Thymus (tissue), 11 donors: ENCODE results near the gene GNA14. TPM values are rescaled to one million over a fixed set of nuclear protein-coding genes. Genes with fewer than 3 reads are reported as not detected.

Source experiments
- DNase-seq, 9 donors: peaks; one replicate each; pipeline ENCODE4 v3.0.0-alpha.2; 2013; ENCODE audit warnings: low spot score in 9 of 9, low read depth in 6 of 9, missing footprints in 1 of 9
- H3K27ac ChIP-seq, 2 donors: one replicate each; pipeline ENCODE4 v1.5.1; 2013; ENCODE audit warnings: control low read depth in 1 of 2, low read depth in 1 of 2, low read length in 1 of 2, mild to moderate bottlenecking in 1 of 2, moderate library complexity in 1 of 2
- H3K27me3 ChIP-seq, 2 donors: one replicate each; pipeline ENCODE4 v1.5.1; 2013; ENCODE audit warnings: low read length in 1 of 2; ENCODE audit not compliant: control insufficient read depth in 2 of 2, insufficient read depth in 1 of 2
- H3K36me3 ChIP-seq, 2 donors: one replicate each; pipeline ENCODE4 v1.5.1; 2013; ENCODE audit warnings: low read length in 1 of 2, mild to moderate bottlenecking in 1 of 2, moderate library complexity in 1 of 2; ENCODE audit not compliant: control insufficient read depth in 2 of 2, insufficient read depth in 2 of 2
- H3K4me1 ChIP-seq, 2 donors: one replicate each; pipeline ENCODE4 v1.5.1; 2013; ENCODE audit warnings: low read length in 2 of 2; ENCODE audit not compliant: control insufficient read depth in 2 of 2, insufficient read depth in 2 of 2
- H3K4me3 ChIP-seq, 2 donors: one replicate each; pipeline ENCODE4 v1.5.1; 2013; ENCODE audit warnings: low read length in 2 of 2, control low read depth in 1 of 2, mild to moderate bottlenecking in 1 of 2
- H3K9me3 ChIP-seq, 2 donors: one replicate each; pipeline ENCODE4 v1.5.1; 2013; ENCODE audit warnings: low read length in 1 of 2, mild to moderate bottlenecking in 1 of 2; ENCODE audit not compliant: control insufficient read depth in 2 of 2, insufficient read depth in 1 of 2
- whole genome bisulfite sequencing: extraction: QIAGEN DNeasy Blood & Tissue Kit; methylation state at CpG from one replicate; pipeline ENCODE4 v1.1.7; 2013; 5-methylcytosine and 5-hydroxymethylcytosine counted together
- polyA plus RNA-seq: library from polyadenylated mRNA; stranded (reverse); fragments of 200-250 nt; gene quantifications from one replicate; pipeline ENCODE4 v1.2.3, GENCODE V29; 2013
- total RNA-seq: library from RNA; stranded (reverse); fragments of 120-200 nt; gene quantifications from one replicate; pipeline ENCODE4 v1.2.4, GENCODE V29; 2013
- donor health status: healthy.

GNA14 gene
- total and polyA plus RNA-seq, 2 donors, result 0.47 to 1.4 TPM

- H3K4me1 ChIP-seq, result no peaks in the 10 kb centered on the region
- no peaks in the 10 kb centered on the region for H3K27me3 ChIP-seq
- H3K4me3 ChIP-seq, result no peak overlapping the region
- H3K27ac ChIP-seq, result no peak overlapping the region
- no peaks in the 10 kb centered on the region for H3K9me3 ChIP-seq
- DNase-seq, result no peak
- 83% methylated on average over 2 of the region's 2 CpGs for WGBS
- no peaks in the 10 kb centered on the region for H3K36me3 ChIP-seq
These were observed 41.6 kb downstream of the GNA14 start for GRCh38 chr9:77606526-77606925.

- H3K9me3 ChIP-seq, result no peaks in the 10 kb centered on the region
- 92% methylated on average over 4 of the region's 4 CpGs for WGBS
- H3K27ac ChIP-seq, result no peak overlapping the region
- H3K4me1 ChIP-seq, result no peaks in the 10 kb centered on the region
- no peak for DNase-seq
- H3K4me3 ChIP-seq, result no peak overlapping the region
- H3K27me3 ChIP-seq, result no peaks in the 10 kb centered on the region
- no peaks in the 10 kb centered on the region for H3K36me3 ChIP-seq
These were observed 42.5 kb downstream of the GNA14 start for GRCh38 chr9:77605449-77606220.

GRCh38 chr9:77604316-77604715, 43.8 kb downstream of the GNA14 start:
- Histone ChIP-seq H3K4me3 (no peak overlapping the region), H3K9me3 (no peaks in the 10 kb centered on the region), H3K27ac (no peak overlapping the region), H3K4me1 (no peaks in the 10 kb centered on the region), H3K27me3 (no peaks in the 10 kb centered on the region), H3K36me3 (no peaks in the 10 kb centered on the region)
- 74% methylated on average over 1 of the region's 1 CpG for WGBS
- no peak for DNase-seq

GRCh38 chr9:77602852-77603251, 45.3 kb downstream of the GNA14 start:
- Histone ChIP-seq H3K36me3 (no peaks in the 10 kb centered on the region), H3K27ac (no peak overlapping the region), H3K27me3 (no peaks in the 10 kb centered on the region), H3K9me3 (no peaks in the 10 kb centered on the region), H3K4me3 (no peak overlapping the region), H3K4me1 (no peaks in the 10 kb centered on the region)
- DNase-seq, result no peak

GRCh38 chr9:77601476-77602099, 46.5 kb downstream of the GNA14 start:
- no peak overlapping the region for H3K27ac ChIP-seq
- DNase-seq, result no peak
- H3K36me3 ChIP-seq, result no peaks in the 10 kb centered on the region
- H3K9me3 ChIP-seq, result no peaks in the 10 kb centered on the region
- peaks cover under 1 to 2% of the 10 kb centered on the region in 2 donors for H3K4me1 ChIP-seq
- no peak overlapping the region for H3K4me3 ChIP-seq
- H3K27me3 ChIP-seq, result no peaks in the 10 kb centered on the region
- WGBS, result 96% methylated on average over 5 of the region's 5 CpGs

GRCh38 chr9:77600810-77601209, 47.3 kb downstream of the GNA14 start:
- no peaks in the 10 kb centered on the region for H3K9me3 ChIP-seq
- 96% methylated on average over 18 of the region's 18 CpGs for WGBS
- no peak overlapping the region for H3K27ac ChIP-seq
- peaks cover 2 to 5% of the 10 kb centered on the region in 2 donors for H3K4me1 ChIP-seq
- H3K36me3 ChIP-seq, result no peaks in the 10 kb centered on the region
- DNase-seq, result no peak
- no peaks in the 10 kb centered on the region for H3K27me3 ChIP-seq
- no peak overlapping the region for H3K4me3 ChIP-seq

- Histone ChIP-seq H3K4me3 (no peak overlapping the region), H3K27ac (no peak overlapping the region), H3K4me1 (peaks cover 5 to 14% of the 10 kb centered on the region in 2 donors), H3K9me3 (no peaks in the 10 kb centered on the region), H3K36me3 (no peaks in the 10 kb centered on the region), H3K27me3 (no peaks in the 10 kb centered on the region)
- WGBS, result 97% methylated on average over 8 of the region's 8 CpGs
- DNase-seq, result no peak
These were observed 48.6 kb downstream of the GNA14 start for GRCh38 chr9:77599492-77599891.

- H3K36me3 ChIP-seq, result no peaks in the 10 kb centered on the region
- peaks cover 5 to 14% of the 10 kb centered on the region in 2 donors for H3K4me1 ChIP-seq
- no peak overlapping the region for H3K27ac ChIP-seq
- no peaks in the 10 kb centered on the region for H3K27me3 ChIP-seq
- DNase-seq, result no peak
- H3K4me3 ChIP-seq, result no peak overlapping the region
- 94% methylated on average over 3 of the region's 3 CpGs for WGBS
- no peaks in the 10 kb centered on the region for H3K9me3 ChIP-seq
These were observed 49.1 kb downstream of the GNA14 start for GRCh38 chr9:77598991-77599390.

- no peak for DNase-seq
- 97% methylated on average over 3 of the region's 3 CpGs for WGBS
- peaks cover 5 to 14% of the 10 kb centered on the region in 2 donors for H3K4me1 ChIP-seq
- H3K4me3 ChIP-seq, result no peak overlapping the region
- no peaks in the 10 kb centered on the region for H3K36me3 ChIP-seq
- no peak overlapping the region for H3K27ac ChIP-seq
- H3K27me3 ChIP-seq, result no peaks in the 10 kb centered on the region
- H3K9me3 ChIP-seq, result no peaks in the 10 kb centered on the region
These were observed 49.6 kb downstream of the GNA14 start for GRCh38 chr9:77598524-77598923.
